Common myeloid progenitor, CD34-positive (primary cell): ENCODE results near the gene RPL10A.
A peak's percentile ranks its signal among the peaks of the same experiment; 100 is the strongest.

Experiments
- CTCF ChIA-PET: fragments of 350-600 bp; sonication (Branson Sonifier 250); formaldehyde crosslinking; loops from one replicate; lab custom pipeline; 2021; ENCODE audit warnings: antibody characterized with exemption; lab: Charles Lee
- POLR2A ChIA-PET: fragments of 350-600 bp; sonication (Branson Sonifier 250); formaldehyde crosslinking; loops from one replicate; lab custom pipeline; 2021; ENCODE audit warnings: antibody characterized with exemption; lab: Charles Lee
- DNase-seq, 3 donors: peaks; one replicate each; pipeline versions ENCODE4 v3.0.0 to v3.0.0-alpha.2; 2013
- H3K27ac ChIP-seq, 2 experiments: 1 replicate in 1 of 2; 2 replicates in 1 of 2; pipeline ENCODE4 v1.7.0; 2013; ENCODE audit warnings: inconsistent platforms in 2 of 2, low read length in 2 of 2, mild to moderate bottlenecking in 2 of 2, low read depth in 1 of 2, moderate library complexity in 1 of 2; ENCODE audit not compliant: severe bottlenecking in 2 of 2, insufficient read depth in 1 of 2, poor library complexity in 1 of 2
- H3K27me3 ChIP-seq, 5 experiments: replicated peaks in 2 of 5; 1 replicate in 3 of 5; 2 replicates in 2 of 5; pipeline versions ENCODE4 v1.6.1 to v1.7.0; 2013; ENCODE audit warnings: low read length in 4 of 5, mild to moderate bottlenecking in 2 of 5, moderate library complexity in 2 of 5, inconsistent platforms in 1 of 5; ENCODE audit not compliant: insufficient read depth in 5 of 5, control insufficient read depth in 4 of 5
- H3K36me3 ChIP-seq, 4 experiments: 1 replicate in 2 of 4; 2 replicates in 2 of 4; pipeline versions ENCODE4 v1.6.1 to v1.7.0; 2013; ENCODE audit warnings: low read length in 3 of 4, control low read depth in 1 of 4, mild to moderate bottlenecking in 1 of 4; ENCODE audit not compliant: control insufficient read depth in 4 of 4, insufficient read depth in 4 of 4
- H3K4me1 ChIP-seq, 4 experiments: 1 replicate in 3 of 4; 2 replicates in 1 of 4; pipeline versions ENCODE4 v1.6.1 to v1.7.1; 2013; ENCODE audit warnings: low read length in 3 of 4, mild to moderate bottlenecking in 3 of 4, control low read depth in 1 of 4, inconsistent platforms in 1 of 4, moderate library complexity in 1 of 4; ENCODE audit not compliant: control insufficient read depth in 4 of 4, insufficient read depth in 4 of 4; ENCODE audit errors: control extremely low read depth in 1 of 4
- H3K4me3 ChIP-seq, 7 experiments: 1 replicate in 4 of 7; 2 replicates in 3 of 7; pipeline versions ENCODE4 v1.5.1 to v1.7.0; 2013; ENCODE audit warnings: mild to moderate bottlenecking in 7 of 7, low read length in 6 of 7, moderate library complexity in 6 of 7, inconsistent platforms in 2 of 7, low read depth in 2 of 7, control low read depth in 1 of 7; ENCODE audit not compliant: insufficient read depth in 4 of 7, control insufficient read depth in 1 of 7; ENCODE audit errors: extremely low read depth in 1 of 7
- H3K9me3 ChIP-seq, 5 experiments: 1 replicate in 4 of 5; 2 replicates in 1 of 5; pipeline versions ENCODE4 v1.6.1 to v1.7.1; 2013; ENCODE audit warnings: low read length in 4 of 5, mild to moderate bottlenecking in 2 of 5, inconsistent platforms in 1 of 5, low read depth in 1 of 5, moderate library complexity in 1 of 5; ENCODE audit not compliant: control insufficient read depth in 4 of 5, insufficient read depth in 2 of 5; ENCODE audit errors: control extremely low read depth in 1 of 5
- WGBS: methylation state at CpG from one replicate; pipeline ENCODE4 v1.1.5; 2013; ENCODE audit not compliant: insufficient coverage; 5-methylcytosine and 5-hydroxymethylcytosine counted together

The RPL10A gene

GRCh38 chr6:35452183-35453090 lies 15.8 kb upstream of the RPL10A start, which contains the start of gene FANCE:
TSS of gene FANCE (plus strand) at chr6:35452338. CDS start at chr6:35452546, 208 bp downstream.
- ChIA-PET POLR2A (interaction anchor here (0.6 kb wide), 1 partner anchor 19 kb away, joined by 5 read pairs; no protein-coding TSS in a partner anchor), CTCF (interaction anchor here (0.7 to 10.6 kb wide), 12 partner anchors 8 to 157 kb away, joined by 3 to 92 read pairs (median 4); partner anchors contain the start of genes DEF6 and PPARD)
- peaks cover 18 to 35% (median 21%) of the 10 kb centered on the region in 4 experiments for H3K4me1 ChIP-seq
- peaks cover 4 to 13% (median 9%) of the 10 kb centered on the region in 4 experiments for H3K36me3 ChIP-seq
- DNase-seq: peak; percentile 86 to 90 (median 89)
- under 1% methylated on average over 78 of the region's 87 CpGs for WGBS
- no peaks in the 10 kb centered on the region for H3K27me3 ChIP-seq
- no peaks in the 10 kb centered on the region for H3K9me3 ChIP-seq
- H3K27ac ChIP-seq: peak within 1 kb of the TSS in 1 of 2 experiments; percentile 7
- peak within 1 kb of the TSS; percentile 52 to 85 (median 70) for H3K4me3 ChIP-seq

GRCh38 chr6:35453236-35453635 lies 15.0 kb upstream of the RPL10A start:
- no peak for DNase-seq
- peak overlapping the region in 6 of 7 experiments; percentile 43 to 85 (median 72) for H3K4me3 ChIP-seq
- peaks cover 18 to 35% (median 21%) of the 10 kb centered on the region in 4 experiments for H3K4me1 ChIP-seq
- ChIA-PET POLR2A (no interaction called here), CTCF (interaction anchor here (0.7 to 2.0 kb wide), 6 partner anchors 13 to 111 kb away, joined by 3 to 7 read pairs (median 4); partner anchors contain the start of genes PPARD and RPL10A)
- H3K27me3 ChIP-seq: no peaks in the 10 kb centered on the region
- H3K9me3 ChIP-seq: no peaks in the 10 kb centered on the region
- H3K27ac ChIP-seq: no peak overlapping the region
- 0% methylated on average over 1 of the region's 3 CpGs for WGBS
- peaks cover 6 to 20% (median 16%) of the 10 kb centered on the region in 4 experiments for H3K36me3 ChIP-seq

DNA sequence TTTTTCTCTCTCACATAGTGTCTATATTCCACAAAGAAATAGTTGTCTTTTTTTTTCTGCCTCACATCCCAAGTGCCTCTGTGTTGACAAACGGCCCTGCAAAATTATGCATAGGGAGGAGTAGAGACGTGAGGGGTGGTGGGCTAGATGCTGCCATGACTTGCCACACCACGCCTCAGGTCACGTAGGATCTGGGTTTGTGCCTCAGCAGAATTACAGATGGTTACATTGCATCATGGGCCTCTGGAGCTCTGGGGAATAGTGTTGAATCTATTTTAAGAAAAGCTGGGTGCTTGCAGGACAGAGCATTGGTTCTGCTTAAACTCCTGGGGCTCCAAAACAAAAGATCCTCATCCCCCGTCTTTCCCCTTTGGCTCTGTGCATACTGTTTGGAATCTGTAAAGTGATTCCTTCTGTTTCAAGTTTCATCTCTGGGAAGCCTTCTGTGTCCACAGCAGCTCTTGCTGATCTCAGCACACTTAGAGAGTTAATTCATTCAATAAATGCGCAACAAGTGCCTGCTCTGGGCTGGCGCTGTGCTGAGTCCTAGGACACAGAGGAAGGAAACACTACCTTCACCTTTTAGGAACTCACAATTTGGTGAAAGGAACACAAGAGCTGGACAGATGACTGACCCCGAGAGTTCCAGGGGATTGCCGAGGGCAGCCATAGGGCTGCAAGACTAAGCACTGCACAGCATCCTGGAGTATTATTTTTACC lies 13.7 kb upstream of the RPL10A start:
- CTCF ChIA-PET: interaction anchor here (0.6 to 2.0 kb wide), 9 partner anchors 9 to 168 kb away, joined by 3 to 5 read pairs (median 4); partner anchors contain the start of genes DEF6, PPARD and RPL10A
- no peak for DNase-seq
- Histone ChIP-seq H3K36me3 (peaks cover 8 to 28% (median 22%) of the 10 kb centered on the region in 4 experiments), H3K4me3 (no peak overlapping the region), H3K4me1 (peaks cover 18 to 35% (median 21%) of the 10 kb centered on the region in 4 experiments), H3K27me3 (no peaks in the 10 kb centered on the region), H3K27ac (no peak overlapping the region), H3K9me3 (no peaks in the 10 kb centered on the region)
- WGBS: 98% methylated on average over 6 of the region's 9 CpGs
- POLR2A ChIA-PET: no interaction called here

DNA sequence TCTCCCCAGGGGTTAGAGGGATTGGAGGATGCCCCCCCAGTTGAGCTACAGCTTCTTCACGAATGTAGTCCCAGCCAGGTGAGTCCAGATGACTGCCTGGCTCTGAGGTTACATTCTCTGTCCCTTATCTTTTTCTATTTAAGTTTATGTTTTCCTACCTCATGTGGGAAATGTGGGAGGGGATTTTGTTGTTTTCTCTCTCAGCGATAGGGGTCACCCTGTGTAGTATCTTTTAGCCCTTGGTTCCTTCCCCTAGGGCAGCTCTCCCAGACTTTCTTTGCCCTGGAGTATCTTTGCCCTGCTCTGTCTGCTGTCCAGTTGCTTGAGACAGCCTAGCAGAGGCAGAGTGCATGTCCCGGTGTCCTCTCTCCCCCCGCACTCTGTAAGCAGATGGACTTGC lies 10.3 kb upstream of the RPL10A start:
- no peaks in the 10 kb centered on the region for H3K27me3 ChIP-seq
- H3K9me3 ChIP-seq: no peaks in the 10 kb centered on the region
- DNase-seq: no peak
- H3K36me3 ChIP-seq: peaks cover 8 to 40% (median 27%) of the 10 kb centered on the region in 4 experiments
- H3K4me3 ChIP-seq: no peak overlapping the region
- ChIA-PET CTCF (interaction anchor here (0.9 to 3.0 kb wide), 5 partner anchors 9 to 130 kb away, joined by 3 to 10 read pairs (median 3); no protein-coding TSS in a partner anchor), POLR2A (no interaction called here)
- H3K27ac ChIP-seq: no peak overlapping the region
- peaks cover 6 to 18% (median 10%) of the 10 kb centered on the region in 4 experiments for H3K4me1 ChIP-seq
- 100% methylated on average over 2 of the region's 4 CpGs for WGBS

- Histone ChIP-seq H3K27ac (no peak overlapping the region), H3K4me3 (no peak overlapping the region), H3K4me1 (no peaks in the 10 kb centered on the region), H3K9me3 (no peaks in the 10 kb centered on the region), H3K36me3 (peaks cover 4 to 46% (median 27%) of the 10 kb centered on the region in 4 experiments), H3K27me3 (no peaks in the 10 kb centered on the region)
- POLR2A ChIA-PET: no interaction called here
- no peak for DNase-seq
- CTCF ChIA-PET: interaction anchor here (0.6 kb wide), 1 partner anchor 9 kb away, joined by 3 read pairs; the partner anchor contains the start of gene FANCE
- 100% methylated on average over 3 of the region's 3 CpGs for WGBS
Measured at GRCh38 chr6:35461270-35461669, 6.9 kb upstream of the RPL10A start.

- DNase-seq: no peak
- no peaks in the 10 kb centered on the region for H3K9me3 ChIP-seq
- peaks cover 2 to 32% (median 19%) of the 10 kb centered on the region in 4 experiments for H3K36me3 ChIP-seq
- H3K27me3 ChIP-seq: no peaks in the 10 kb centered on the region
- ChIA-PET POLR2A (no interaction called here), CTCF (interaction anchor here (0.7 to 5.2 kb wide), 4 partner anchors 9 to 166 kb away, joined by 3 to 30 read pairs (median 3); partner anchors contain the start of gene DEF6)
- WGBS: 90% methylated on average over 2 of the region's 4 CpGs
- no peak overlapping the region for H3K27ac ChIP-seq
- H3K4me1 ChIP-seq: peaks cover 0 to 7% (median 5%) of the 10 kb centered on the region in 4 experiments
- no peak overlapping the region for H3K4me3 ChIP-seq
Measured at GRCh38 chr6:35463292-35463691, 4.9 kb upstream of the RPL10A start.
